ENCODE results near the gene DUSP19.
"Not testable (repeated sequence)": the region's sequence is repeated elsewhere in the genome, so short reads cannot be mapped to it uniquely, and the experiment has no call there.

DUSP19 gene, protein sequence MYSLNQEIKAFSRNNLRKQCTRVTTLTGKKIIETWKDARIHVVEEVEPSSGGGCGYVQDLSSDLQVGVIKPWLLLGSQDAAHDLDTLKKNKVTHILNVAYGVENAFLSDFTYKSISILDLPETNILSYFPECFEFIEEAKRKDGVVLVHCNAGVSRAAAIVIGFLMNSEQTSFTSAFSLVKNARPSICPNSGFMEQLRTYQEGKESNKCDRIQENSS

DNA sequence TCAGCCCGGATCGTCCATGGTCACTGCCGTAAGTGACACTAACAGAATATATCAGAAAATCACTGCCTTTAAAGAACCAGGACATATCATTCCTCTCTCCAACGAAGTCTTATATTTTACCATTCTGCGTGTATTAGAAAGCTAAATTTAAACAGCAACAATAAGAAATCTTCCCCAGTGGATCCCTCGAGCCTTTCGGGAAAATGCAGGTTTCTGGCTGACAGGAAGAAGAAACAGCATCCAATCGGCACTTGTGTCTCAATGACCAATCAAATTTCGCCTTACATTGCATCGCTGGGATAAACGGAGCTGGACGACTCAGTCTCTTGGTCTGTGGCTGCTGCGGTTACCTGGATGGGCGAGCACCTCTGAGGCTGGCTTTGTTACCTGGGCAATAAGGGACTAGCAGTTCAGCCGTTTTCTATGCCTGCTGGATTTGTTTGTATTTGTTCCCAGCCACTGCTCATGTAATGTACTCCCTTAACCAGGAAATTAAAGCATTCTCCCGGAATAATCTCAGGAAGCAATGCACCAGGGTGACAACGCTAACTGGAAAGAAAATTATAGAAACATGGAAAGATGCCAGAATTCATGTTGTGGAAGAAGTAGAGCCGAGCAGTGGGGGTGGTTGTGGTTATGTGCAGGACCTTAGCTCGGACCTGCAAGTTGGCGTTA is at the start of gene DUSP19:
Gene DUSP19, plus strand, starts transcription at position 284 of the 675 bp plus-strand sequence. Its CDS starts 187 bp downstream, at position 471.
- peak; percentile 64 for TF ChIP-seq POLR2A (IDR thresholded peaks at IDR 0.05; ENCODE audit: low read depth, low read length)
- FAIRE-seq: peak; percentile 98
- DNase-seq (ENCODE audit: insufficient read length, low spot score): peak; percentile 60

DNA sequence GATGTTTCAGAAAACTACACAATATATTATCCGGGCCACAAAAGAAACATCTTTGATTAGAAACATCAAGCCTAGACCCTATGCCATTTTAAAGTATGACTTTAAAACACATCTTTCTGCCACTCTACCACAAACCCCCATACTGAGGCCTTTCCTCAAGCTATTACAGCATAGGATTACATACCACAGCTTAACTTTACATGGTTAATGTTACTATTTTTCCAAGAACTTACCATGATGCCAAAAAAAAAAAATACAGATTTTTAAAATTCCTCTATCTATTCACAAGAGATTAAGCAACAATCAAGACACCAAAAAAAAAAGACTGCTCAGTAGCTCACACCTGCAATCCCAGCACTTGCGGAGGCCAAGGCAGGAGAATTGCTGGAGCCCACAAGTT is 49.3 kb upstream of the DUSP19 start:
- no peak for FAIRE-seq
- no peak for DNase-seq (ENCODE audit: insufficient read length, low spot score)
- no peak for TF ChIP-seq POLR2A (IDR thresholded peaks at IDR 0.05; ENCODE audit: low read depth, low read length)

DNA sequence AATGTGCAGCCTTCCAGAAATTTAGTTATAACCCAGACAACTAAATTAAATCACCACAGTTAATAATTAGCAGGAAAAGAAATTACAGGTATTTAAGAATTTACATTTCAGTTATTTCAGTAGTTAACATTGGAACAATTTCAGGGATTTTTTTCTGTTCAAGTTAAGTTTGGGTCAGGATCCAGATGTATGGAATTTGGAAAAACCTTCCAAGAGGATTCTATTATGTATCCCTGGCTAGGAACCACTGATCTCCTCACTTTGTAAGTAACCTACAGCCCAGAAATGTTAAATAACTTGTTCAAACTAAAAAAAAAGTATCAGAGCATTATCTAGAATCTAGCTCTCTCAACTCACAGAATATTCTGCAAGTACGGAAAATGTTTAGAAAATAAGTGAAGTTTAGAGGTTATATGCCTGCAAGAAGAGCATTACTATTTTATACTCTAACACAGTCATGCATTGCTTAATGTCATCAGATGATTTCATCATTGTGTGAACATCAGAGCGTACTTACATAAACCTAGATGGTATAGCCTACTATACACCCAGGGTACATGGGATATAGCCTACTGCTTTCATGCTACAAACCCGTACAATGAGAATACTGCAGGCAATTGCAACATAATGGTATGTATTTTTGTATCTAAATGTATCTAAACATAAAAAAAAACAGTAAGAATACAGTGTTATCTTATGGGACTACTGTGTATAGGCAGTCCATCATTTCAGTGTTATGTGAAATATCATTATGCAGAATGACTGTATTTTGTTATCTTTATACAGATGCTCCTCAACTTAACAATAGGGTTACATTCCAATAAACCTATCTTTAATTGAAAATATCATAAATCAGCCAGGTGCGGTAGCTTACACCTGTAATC is 46.4 kb upstream of the DUSP19 start:
- TF ChIP-seq POLR2A (IDR thresholded peaks at IDR 0.05; ENCODE audit: low read depth, low read length): no peak
- DNase-seq (ENCODE audit: insufficient read length, low spot score) (no peak), FAIRE-seq (peak; percentile 67)

DNA sequence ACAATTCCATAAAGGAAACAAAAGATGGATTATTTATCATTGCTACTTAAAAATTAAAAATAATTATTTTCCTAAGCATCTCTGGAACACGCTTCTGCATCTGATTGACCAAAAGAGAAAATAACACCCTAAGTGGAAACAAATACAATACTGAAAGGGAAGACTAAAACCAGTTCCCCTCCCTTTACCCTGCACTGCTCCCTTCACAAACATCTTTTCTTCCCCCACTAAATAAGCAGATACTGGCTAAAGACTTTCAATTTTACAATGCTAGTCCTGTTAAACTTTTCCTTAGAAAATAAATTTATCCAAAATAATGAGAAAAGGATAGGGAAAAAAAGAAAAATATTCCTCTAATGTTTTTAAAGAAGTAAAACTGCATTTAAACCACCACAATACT is 44.6 kb upstream of the DUSP19 start:
- TF ChIP-seq POLR2A (IDR thresholded peaks at IDR 0.05; ENCODE audit: low read depth, low read length): no peak
- FAIRE-seq (no peak), DNase-seq (ENCODE audit: insufficient read length, low spot score) (no peak)

DNA sequence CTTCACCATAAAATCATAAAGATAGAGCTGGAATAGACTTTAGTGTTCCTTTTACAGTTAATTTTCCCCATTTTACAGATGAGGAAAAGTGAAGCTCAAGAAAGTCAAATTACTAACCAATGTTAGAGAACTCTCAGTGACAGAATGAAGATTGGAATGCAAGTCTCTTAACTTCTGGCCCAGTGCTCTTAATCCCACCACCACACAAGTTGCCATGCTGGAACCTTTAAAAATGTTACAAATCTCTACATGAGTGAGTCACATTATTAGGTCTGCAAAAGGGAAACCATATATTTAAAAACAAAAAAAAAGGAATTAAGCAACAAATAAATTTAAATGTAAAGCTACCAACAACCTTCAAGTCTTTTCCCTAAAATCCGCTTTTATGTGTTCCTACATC is 43.7 kb upstream of the DUSP19 start:
- FAIRE-seq (peak; percentile 72), DNase-seq (ENCODE audit: insufficient read length, low spot score) (no peak)
- TF ChIP-seq POLR2A (IDR thresholded peaks at IDR 0.05; ENCODE audit: low read depth, low read length): no peak

DNA sequence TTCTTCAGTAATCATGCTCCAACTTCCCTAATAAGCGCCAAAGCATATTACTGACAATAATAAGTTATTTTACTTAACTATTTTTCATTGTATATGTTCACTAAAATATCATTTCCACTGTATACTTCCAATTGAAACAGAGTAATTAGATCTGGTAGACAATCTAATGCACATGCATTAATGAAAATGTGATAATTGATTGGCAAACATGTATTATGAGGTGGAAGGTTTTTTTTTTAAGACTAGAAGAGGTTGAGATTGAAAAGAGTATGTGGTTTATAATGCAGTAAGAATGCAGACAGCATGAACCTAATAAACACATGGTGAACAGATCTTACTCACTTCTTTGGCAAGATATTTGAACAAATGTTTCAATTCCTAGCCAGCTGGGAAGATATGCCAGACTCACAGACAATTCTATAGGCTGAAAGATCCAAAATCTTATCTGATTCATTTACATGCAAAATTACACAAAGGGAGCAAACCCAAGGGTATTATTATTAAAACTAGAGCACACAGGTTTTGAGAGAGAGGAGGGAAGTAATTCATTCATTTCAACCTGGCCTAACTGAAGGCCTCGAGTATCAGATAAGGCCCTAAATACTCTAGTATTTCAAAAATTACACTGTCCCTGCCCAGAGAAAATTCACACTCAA is 43.1 kb upstream of the DUSP19 start:
- no peak for TF ChIP-seq POLR2A (IDR thresholded peaks at IDR 0.05; ENCODE audit: low read depth, low read length)
- DNase-seq (ENCODE audit: insufficient read length, low spot score) (no peak), FAIRE-seq (peak; percentile 88)

DNA sequence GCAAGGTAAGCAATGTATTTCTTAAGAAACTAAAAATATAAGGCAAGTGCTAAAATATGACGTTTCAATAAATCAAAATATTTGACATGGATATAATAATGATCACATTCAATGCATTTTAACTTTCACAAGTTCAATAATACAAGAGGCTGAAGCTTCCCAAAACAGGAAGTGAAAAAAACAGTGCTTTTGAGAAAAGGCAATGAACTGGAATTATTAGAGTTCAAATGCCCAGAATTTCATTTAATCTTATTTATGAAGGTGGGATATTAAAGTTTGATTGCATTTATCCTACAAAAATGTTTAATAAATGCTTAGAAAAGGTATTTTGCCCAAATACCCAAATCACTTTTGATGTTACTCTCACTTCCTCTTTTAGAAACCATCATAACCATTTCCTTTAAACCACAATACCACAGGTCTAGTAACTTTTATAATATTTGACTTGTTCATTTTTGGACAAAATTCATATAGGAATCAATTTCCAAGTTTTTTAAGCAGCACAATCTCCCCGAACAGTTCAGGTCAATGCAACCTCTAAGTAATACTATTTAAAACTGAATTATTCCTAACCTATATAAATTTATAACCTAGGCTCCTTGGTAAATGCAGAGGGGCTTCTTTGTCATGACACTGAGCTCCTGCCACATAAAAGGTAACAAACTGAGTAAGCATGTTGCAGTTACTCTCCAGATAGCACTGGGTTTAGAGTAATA is 42.4 kb upstream of the DUSP19 start:
- no peak for FAIRE-seq
- no peak for TF ChIP-seq POLR2A (IDR thresholded peaks at IDR 0.05; ENCODE audit: low read depth, low read length)
- no peak for DNase-seq (ENCODE audit: insufficient read length, low spot score)

DNA sequence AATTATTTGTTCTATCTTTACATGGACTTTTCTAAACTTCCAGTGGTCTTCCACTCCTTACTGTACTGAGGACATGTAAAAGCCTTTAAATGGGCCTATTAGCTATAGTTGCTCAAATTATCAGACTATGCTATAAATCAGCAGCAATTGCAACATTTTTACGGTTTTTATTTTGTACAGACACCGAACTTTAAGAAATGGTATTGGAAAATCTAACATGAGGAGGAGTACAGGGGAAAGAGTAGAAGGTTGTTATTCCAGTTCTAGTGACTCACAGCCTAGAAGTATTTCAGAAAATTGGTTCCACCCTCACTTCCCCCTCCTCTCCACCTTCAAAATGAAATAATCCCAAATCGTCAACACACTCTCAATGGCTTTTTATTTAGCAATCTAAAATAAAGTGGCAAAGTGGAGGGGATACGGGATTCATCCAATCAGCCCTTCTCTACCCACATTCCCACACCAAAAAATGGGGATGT is 41.4 kb upstream of the DUSP19 start:
- no peak for DNase-seq (ENCODE audit: insufficient read length, low spot score)
- peak; percentile 73 for FAIRE-seq
- no peak for TF ChIP-seq POLR2A (IDR thresholded peaks at IDR 0.05; ENCODE audit: low read depth, low read length)

DNA sequence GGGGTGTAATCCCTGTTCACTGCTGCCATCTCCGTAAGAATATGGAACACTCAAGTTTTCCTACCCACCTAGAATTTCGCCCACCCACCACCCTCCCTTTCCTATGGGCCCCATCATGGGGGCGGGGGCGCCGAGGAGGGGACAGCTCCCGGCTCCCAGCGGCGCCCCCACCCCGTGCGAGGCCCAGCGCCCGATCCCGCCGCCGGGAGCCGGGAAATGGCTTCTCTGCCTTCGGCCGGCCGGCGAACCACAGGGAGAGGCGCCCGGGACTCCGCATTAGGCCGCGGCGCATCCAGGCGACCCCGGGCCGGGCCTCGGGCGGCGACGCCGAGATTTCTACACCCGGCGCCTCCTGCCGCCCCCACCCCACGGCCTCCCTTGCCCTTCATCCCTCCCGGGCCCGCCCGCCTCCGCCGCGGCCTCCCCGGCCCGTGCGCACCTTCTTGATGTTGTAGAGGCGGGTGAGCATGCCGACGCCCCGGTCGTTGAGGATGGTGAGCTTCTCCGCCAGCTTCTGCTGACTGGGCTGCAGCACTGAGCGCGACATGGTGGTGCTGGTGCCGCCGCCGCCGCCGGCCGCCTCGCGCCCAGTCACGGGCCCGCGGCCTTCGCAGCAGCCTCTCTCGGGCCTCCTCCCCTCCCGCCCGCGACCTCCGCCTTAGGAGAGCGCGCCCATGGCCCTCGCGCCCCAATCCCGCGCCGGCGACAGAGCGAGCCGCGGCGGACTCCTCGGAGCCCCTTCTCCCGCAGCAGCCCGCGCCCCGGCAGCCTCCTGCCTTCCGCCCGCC is 40.8 kb upstream of the DUSP19 start:
- FAIRE-seq (no peak), DNase-seq (ENCODE audit: insufficient read length, low spot score) (peak; percentile 33)
- TF ChIP-seq POLR2A (IDR thresholded peaks at IDR 0.05; ENCODE audit: low read depth, low read length): peak; percentile 49

DNA sequence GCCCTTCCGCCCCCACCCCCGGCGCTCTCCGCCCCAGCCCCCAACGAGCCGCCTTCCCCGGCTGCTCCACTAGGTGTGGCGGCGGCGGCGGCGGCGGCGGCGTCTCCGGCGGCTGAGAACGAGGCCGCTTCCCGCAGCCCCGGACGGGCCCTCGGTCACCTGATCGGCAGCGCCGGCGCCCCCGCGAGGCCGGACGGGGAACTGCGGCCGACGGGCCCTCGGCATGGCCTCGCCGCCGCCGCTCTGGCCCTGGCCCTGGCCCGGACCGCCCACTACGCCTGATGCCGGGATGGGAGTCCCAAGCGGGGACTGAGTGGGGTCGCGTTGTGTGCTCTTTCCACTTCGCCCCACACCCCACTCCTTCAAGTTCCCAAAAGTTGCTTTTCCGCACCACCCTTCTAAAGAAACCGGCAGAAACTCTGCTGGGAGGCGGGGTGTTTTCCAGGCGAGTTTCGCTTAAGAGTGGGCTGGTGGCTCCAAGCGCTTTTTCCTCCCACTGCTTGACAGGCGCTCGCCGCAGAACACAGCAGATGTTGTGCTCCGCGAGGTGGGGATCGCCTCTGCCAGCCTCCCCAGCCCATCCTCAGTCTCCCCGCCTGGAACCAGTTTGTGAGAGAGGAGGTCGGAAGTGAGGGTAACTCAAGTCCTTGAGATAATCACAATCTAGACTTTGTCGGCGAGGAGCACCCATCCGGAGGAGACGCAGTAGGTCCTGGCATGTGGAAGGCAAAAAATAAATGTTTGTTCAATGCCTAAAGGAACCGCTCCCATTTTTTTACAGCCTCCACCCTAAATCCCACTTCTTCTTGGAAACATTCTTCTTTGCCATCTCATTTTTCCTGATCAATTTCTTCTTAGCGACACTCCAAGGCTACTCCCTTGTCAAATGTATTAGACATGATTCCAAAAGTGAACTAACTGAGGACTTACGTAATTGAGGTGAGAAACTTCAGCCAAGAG is 39.9 kb upstream of the DUSP19 start, which contains the start of gene NCKAP1:
Gene NCKAP1, minus strand, starts transcription at position 117 of the 960 bp plus-strand sequence. CDS start 358 bp downstream, outside the sequence.
- FAIRE-seq (peak; percentile 92), DNase-seq (ENCODE audit: insufficient read length, low spot score) (peak; percentile 78)
- 0 out of 2 replicates have a peak, but pooled peaks have one; percentile 4 for TF ChIP-seq POLR2A (IDR thresholded peaks at IDR 0.05; ENCODE audit: low read depth, low read length)

DNA sequence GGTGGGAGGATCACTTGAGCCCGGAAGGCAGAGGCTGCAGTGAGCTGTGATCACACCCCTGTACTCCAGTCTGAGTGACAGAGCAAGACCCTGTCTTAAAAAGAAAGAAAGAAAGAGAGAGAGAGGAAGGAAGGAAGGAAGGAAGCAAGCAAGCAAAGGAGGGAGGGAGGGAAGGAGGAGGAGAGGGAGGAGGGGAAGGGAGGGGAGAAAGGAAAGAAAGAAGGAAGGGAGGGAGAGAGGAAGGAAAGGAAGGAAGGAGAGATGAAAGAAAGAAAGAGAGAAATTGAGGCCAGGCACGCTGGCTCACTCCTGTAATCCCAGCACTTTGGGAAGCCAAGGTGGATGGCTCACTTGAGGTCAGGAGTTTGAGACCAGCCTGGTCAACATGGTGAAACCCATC is 37.9 kb upstream of the DUSP19 start:
- no peak for TF ChIP-seq POLR2A (IDR thresholded peaks at IDR 0.05; ENCODE audit: low read depth, low read length)
- DNase-seq (ENCODE audit: insufficient read length, low spot score): no peak
- FAIRE-seq: no peak

DNA sequence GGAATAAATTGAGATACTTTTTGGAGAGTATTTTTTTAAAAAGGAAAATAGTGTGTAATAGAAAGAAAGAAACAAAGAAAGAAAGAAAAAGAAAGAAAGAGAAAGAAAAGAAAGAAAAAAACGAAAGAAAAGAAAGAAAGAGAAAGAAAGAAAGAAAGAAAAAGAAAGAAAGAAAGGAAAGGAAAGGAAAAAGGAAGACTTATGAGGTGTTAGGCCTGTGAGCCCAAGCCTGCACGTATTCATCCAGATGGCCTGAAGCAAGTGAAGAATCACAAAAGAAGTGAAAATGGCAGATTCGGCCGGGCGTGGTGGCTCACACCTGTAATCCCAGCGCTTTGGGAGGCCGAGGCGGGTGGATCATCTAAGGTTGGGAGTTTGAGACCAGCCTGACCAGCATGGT is 35.0 kb upstream of the DUSP19 start:
- not testable (repeated sequence) for FAIRE-seq; DNase-seq (ENCODE audit: insufficient read length, low spot score)

DNA sequence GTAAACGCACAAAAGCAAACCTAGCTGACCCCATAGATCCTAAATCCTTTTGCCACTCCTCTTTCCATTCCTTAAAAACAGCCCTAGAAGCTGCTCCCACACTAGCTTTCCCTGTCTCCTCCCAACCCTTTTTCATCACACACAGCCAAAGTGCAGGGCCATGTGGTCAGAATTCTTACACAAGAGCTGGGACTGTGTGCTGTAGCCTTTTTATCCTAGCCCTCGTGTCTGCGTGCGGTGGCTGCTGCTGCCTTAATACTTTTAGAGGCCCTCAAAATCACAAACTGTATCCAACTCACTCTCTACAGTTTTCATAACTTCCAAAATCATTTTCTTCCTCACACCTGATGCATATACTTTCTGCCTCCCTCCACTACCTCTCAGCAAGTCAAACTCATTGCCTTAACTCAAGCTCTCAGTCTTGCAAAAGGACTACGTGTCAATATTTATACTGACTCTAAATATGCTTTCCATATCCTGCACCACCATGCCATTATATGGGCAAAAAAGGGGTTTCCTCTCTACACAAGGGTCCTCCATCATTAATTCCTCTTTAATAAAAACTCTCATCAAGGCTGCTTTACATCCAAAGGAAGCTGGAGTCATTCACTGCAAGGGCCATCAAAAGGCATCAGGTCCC is 30.9 kb upstream of the DUSP19 start:
- DNase-seq (ENCODE audit: insufficient read length, low spot score); FAIRE-seq: not testable (repeated sequence)

Data from H54 (cell line).